ACC112 (cell line): ENCODE data around the gene NUAK2.

ENCODE experiments used
- H2AFZ ChIP-seq: fragments of 200-600 bp; sonication (generic); one replicate; pipeline ENCODE4 v1.6.0; 2017; ENCODE audit warnings: antibody characterized with exemption, low read length; ENCODE audit not compliant: unreplicated experiment
- H3K27ac ChIP-seq: fragments of 200-600 bp; sonication (generic); 2 replicates; pipeline ENCODE4 v1.5.1; 2014; ENCODE audit warnings: low read depth, mild to moderate bottlenecking, antibody characterized with exemption, low read length, moderate library complexity
- H3K27me3 ChIP-seq: fragments of 200-600 bp; sonication (generic); 2 replicates; pipeline ENCODE4 v1.6.1; 2014; ENCODE audit warnings: mild to moderate bottlenecking, antibody characterized with exemption, low read length, moderate library complexity, mixed read lengths; ENCODE audit not compliant: insufficient read depth
- H3K36me3 ChIP-seq: fragments of 200-600 bp; sonication (generic); 2 replicates; pipeline ENCODE4 v1.6.1; 2016; ENCODE audit warnings: mild to moderate bottlenecking, antibody characterized with exemption, low read length, moderate library complexity, mixed read lengths; ENCODE audit not compliant: insufficient read depth
- H3K4me1 ChIP-seq: fragments of 200-600 bp; sonication (generic); one replicate; pipeline ENCODE4 v1.6.1; 2016; ENCODE audit warnings: low read length, mixed read lengths; ENCODE audit not compliant: insufficient read depth, unreplicated experiment, control insufficient read depth
- H3K4me3 ChIP-seq: fragments of 200-600 bp; sonication (generic); 2 replicates; pipeline ENCODE4 v1.5.1; 2014; ENCODE audit warnings: mild to moderate bottlenecking, low read depth, low read length
- H3K79me2 ChIP-seq: fragments of 200-600 bp; sonication (generic); one replicate; pipeline ENCODE4 v1.6.0; 2016; ENCODE audit warnings: low read length; ENCODE audit not compliant: control insufficient read depth, unreplicated experiment, insufficient read depth

The NUAK2 gene

GRCh38 chr1:205271745-205272144 is 49.8 kb downstream of the NUAK2 start:
- Histone ChIP-seq H3K36me3 (no peaks in the 10 kb centered on the region), H3K27ac (no peak overlapping the region), H3K27me3 (no peaks in the 10 kb centered on the region), H3K4me1 (peaks cover 19% of the 10 kb centered on the region), H3K79me2 (no peaks in the 10 kb centered on the region), H3K4me3 (no peak overlapping the region), H2AFZ (no peak overlapping the region)

- H3K4me1 ChIP-seq: peaks cover 23% of the 10 kb centered on the region
These were observed 50.3 kb downstream of the NUAK2 start for GRCh38 chr1:205271277-205271676.

GRCh38 chr1:205270764-205271163 is 50.8 kb downstream of the NUAK2 start:
- Histone ChIP-seq H3K27ac (no peak overlapping the region; the same call in 1 of the 2 replicates), H3K4me3 (no peak overlapping the region), H3K36me3 (no peaks in the 10 kb centered on the region), H3K4me1 (peaks cover 23% of the 10 kb centered on the region), H3K27me3 (no peaks in the 10 kb centered on the region), H2AFZ (no peak overlapping the region), H3K79me2 (no peaks in the 10 kb centered on the region)

More at GRCh38 chr1:205271277-205271676, 50.3 kb downstream of the NUAK2 start:
- H3K27me3 ChIP-seq: no peaks in the 10 kb centered on the region
- no peaks in the 10 kb centered on the region for H3K36me3 ChIP-seq
- peak overlapping the region; percentile 5; the same call in 1 of the 2 replicates for H3K27ac ChIP-seq
- no peak overlapping the region for H3K4me3 ChIP-seq
- no peak overlapping the region for H2AFZ ChIP-seq
- H3K79me2 ChIP-seq: no peaks in the 10 kb centered on the region

- Histone ChIP-seq H3K79me2 (no peaks in the 10 kb centered on the region), H3K27ac (no peak overlapping the region), H2AFZ (no peak overlapping the region), H3K27me3 (no peaks in the 10 kb centered on the region), H3K36me3 (no peaks in the 10 kb centered on the region), H3K4me1 (peaks cover 23% of the 10 kb centered on the region), H3K4me3 (no peak overlapping the region)
These were observed 51.3 kb downstream of the NUAK2 start for GRCh38 chr1:205270271-205270670.

- H3K4me3 ChIP-seq: no peak overlapping the region
- H3K27me3 ChIP-seq: no peaks in the 10 kb centered on the region
- no peaks in the 10 kb centered on the region for H3K79me2 ChIP-seq
- no peak overlapping the region for H3K27ac ChIP-seq
- H2AFZ ChIP-seq: no peak overlapping the region
- H3K4me1 ChIP-seq: peaks cover 23% of the 10 kb centered on the region
- H3K36me3 ChIP-seq: no peaks in the 10 kb centered on the region
These were observed 51.8 kb downstream of the NUAK2 start for GRCh38 chr1:205269711-205270110.

- Histone ChIP-seq H3K4me3 (no peak overlapping the region), H3K27me3 (no peaks in the 10 kb centered on the region), H3K4me1 (peaks cover 23% of the 10 kb centered on the region), H3K79me2 (no peaks in the 10 kb centered on the region), H2AFZ (no peak overlapping the region), H3K36me3 (no peaks in the 10 kb centered on the region), H3K27ac (no peak overlapping the region)
These were observed 52.5 kb downstream of the NUAK2 start for GRCh38 chr1:205268846-205269680.

GRCh38 chr1:205267306-205267902 is 54.1 kb downstream of the NUAK2 start:
- Histone ChIP-seq H3K27me3 (no peaks in the 10 kb centered on the region), H3K79me2 (no peaks in the 10 kb centered on the region), H3K4me1 (peaks cover 26% of the 10 kb centered on the region), H3K4me3 (no peak overlapping the region), H3K36me3 (no peaks in the 10 kb centered on the region), H3K27ac (no peak overlapping the region), H2AFZ (no peak overlapping the region)

GRCh38 chr1:205266611-205267305 is 54.8 kb downstream of the NUAK2 start:
- no peak overlapping the region for H3K4me3 ChIP-seq
- H3K27ac ChIP-seq: no peak overlapping the region
- no peaks in the 10 kb centered on the region for H3K36me3 ChIP-seq
- H2AFZ ChIP-seq: no peak overlapping the region
- no peaks in the 10 kb centered on the region for H3K79me2 ChIP-seq
- no peaks in the 10 kb centered on the region for H3K27me3 ChIP-seq
- peaks cover 31% of the 10 kb centered on the region for H3K4me1 ChIP-seq

GRCh38 chr1:205263580-205264190 is 57.9 kb downstream of the NUAK2 start:
- Histone ChIP-seq H3K79me2 (no peaks in the 10 kb centered on the region), H3K27me3 (no peaks in the 10 kb centered on the region), H3K4me3 (no peak overlapping the region), H3K36me3 (no peaks in the 10 kb centered on the region), H3K4me1 (peaks cover 31% of the 10 kb centered on the region), H3K27ac (no peak overlapping the region), H2AFZ (no peak overlapping the region)

GRCh38 chr1:205262731-205263171 is 58.8 kb downstream of the NUAK2 start:
- H3K4me3 ChIP-seq: no peak overlapping the region
- no peak overlapping the region for H2AFZ ChIP-seq
- no peaks in the 10 kb centered on the region for H3K36me3 ChIP-seq
- peaks cover 37% of the 10 kb centered on the region for H3K4me1 ChIP-seq
- H3K79me2 ChIP-seq: no peaks in the 10 kb centered on the region
- no peaks in the 10 kb centered on the region for H3K27me3 ChIP-seq
- H3K27ac ChIP-seq: no peak overlapping the region
